GM18502 (cell line): Measurements from ENCODE around the gene ADIPOR2.
A peak's percentile ranks its signal among the peaks of the same experiment; 100 is the strongest.

Experiments used
- ATAC-seq: cut with Tn5 transposase; IDR thresholded peaks from one replicate; pipeline ENCODE4 v1.9.1; 2021; ENCODE audit warnings: mild to moderate bottlenecking; ENCODE audit not compliant: unreplicated experiment, poor library complexity

ADIPOR2 gene

GRCh38 chr12:1767407-1768090 is 76.7 kb downstream of the ADIPOR2 start:
- no peak for ATAC-seq

DNA sequence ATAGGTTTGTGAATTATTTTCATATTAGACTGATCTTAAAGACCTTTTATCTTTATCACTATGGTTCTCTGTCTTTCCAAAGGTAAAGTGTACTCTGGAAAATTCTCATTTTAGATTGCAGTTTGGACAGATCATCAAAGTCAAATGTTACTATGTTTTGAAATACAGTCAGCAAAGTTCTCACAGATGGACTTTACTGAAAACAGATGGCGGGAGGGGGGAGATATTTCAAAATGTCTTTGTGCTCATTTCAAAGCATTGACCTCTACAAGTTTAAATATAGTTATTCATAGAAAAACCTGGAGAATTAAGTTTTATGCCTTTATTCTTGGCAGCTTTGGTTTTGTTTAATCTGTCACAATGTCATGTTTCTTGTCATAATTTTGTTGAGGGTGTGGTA is 77.7 kb downstream of the ADIPOR2 start:
- no peak for ATAC-seq

DNA sequence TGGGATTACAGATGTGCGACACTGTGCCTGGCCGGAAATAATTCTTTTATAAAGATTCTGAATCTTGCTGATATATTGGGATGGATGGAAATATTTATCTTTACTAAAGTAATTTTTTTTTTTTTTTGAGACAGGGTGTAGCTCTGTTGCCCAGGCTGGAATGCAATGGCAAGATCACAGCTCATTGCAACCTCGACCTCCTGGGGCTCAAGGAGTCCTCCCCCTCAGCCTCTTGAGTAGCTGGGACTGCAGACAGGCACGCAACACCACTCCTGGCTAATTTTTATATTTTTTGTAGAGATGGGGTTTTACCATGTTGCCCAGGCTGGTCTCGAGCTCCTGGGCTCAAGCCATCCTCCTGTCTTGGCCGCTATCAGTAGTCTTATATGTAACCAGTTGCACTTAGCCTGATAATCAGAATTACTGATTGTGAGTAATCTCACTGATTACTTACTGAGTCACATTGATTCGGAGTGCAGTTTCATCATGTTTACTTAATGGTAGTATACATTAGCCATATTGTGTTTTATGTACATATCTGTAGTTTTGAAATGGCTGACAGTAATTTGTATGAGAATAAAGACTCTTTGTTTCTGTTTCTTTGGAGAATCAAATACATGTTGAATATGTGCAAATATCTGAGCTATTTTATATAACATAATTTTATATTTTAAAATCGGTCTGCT is 79.1 kb downstream of the ADIPOR2 start:
- no peak for ATAC-seq

- ATAC-seq, result no peak
These were observed 83.2 kb downstream of the ADIPOR2 start for GRCh38 chr12:1773937-1774655.

DNA sequence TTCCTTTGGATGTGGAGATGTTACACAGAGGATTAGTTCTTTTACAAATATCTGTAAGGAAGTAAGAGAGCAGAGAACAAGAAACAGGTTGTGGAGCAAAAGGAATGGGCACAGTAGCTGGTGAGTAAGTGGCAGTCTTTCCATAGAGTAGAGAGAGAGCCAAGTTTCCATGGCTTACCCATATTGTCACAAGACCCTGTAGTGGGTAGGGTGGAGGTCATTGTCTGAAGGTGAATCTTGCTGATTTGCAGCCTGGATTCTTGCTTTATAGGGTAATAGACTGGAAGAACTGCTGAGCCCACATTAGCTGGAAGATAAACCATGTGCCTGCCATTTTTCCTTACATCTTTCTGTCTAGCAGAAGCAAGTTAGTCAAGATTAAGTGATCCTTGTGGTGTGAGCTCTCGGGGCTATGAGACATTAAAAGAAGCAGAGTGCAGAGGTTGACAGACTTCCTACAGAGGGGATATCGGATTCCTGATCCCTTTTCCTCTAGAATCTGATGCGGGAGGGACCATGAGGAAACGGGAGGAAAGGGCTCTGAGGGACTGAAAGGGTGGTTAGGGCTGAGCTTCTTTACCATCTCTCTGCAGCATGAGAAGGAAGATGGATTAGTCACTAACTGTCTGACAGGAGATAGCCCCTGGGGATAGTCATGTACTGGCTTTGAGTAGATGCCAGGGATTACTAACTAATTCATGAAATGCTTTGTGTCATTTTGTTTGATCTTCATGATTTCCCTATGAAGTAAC is 85.5 kb downstream of the ADIPOR2 start:
- no peak for ATAC-seq

DNA sequence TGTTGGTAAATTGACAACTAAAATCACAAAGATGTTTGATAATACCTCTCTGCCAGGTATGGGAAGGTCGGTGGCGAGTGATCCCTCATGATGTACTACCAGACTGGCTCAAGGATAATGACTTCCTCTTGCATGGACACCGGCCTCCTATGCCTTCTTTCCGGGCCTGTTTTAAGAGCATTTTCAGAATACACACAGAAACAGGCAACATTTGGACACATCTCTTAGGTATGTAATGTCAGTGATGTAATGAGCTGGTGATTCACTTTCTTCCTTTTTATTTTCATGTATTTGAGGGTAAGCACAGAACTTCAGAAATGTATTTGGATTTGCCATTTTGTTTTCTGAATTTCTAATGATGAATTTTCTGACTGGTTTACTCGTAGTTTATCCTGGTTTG is 86.9 kb downstream of the ADIPOR2 start:
- no peak for ATAC-seq

DNA sequence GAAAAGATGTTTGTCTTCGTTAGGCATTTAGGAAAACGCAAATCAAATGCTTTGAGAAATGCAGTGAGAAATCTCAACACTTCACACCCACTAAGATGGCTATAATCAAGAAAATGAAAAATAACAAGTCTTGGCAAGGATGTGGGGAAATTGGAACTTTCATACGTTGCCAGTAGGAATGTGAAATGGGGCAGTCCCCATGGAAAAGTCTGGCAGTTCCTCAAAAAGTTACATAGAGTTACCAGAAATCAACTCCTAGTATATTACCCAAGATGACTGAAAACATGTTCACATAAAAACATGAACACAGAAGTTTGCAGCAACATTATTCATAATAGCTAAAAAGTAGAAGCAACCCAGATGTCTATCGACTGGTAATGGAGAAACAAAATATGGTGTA is 88.0 kb downstream of the ADIPOR2 start:
- no peak for ATAC-seq

DNA sequence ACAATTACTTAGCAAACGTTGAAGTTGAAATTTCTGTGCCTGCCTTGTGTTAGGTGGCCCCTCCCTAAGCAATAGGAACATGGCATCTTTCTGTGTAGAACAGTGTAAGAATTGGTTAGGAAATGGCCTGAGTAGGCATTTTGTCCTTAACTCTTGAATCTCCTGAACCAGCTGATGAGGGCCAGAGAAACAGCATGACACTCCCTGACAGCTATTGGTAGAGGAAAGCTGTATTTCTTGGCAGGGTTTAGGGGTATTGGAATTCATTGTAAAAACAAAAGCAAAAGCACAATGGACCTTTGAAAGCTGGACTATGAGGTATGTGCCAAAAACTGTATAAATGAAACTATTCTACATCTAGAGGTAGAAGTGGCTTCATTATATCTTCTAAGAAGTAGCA is 88.9 kb downstream of the ADIPOR2 start:
- no peak for ATAC-seq

DNA sequence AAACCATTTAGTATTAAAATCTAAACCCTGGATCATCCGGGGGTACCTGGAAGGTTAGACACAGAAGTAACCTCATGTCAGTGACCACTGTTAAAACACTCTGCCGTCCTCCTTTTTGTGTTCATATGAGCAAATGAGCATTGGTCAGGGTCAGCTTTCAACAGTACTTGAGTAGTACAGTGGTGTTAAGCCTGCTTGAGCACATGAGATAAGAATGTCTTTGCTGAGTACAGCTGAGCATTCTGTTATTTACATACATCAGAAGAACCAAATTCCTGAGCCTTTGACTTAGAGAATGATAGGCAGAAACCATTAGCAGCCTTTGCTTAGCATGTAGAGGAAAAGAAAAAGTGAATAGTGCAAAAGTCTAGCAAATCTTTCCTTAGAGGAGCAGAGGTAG is 90.9 kb downstream of the ADIPOR2 start:
- no peak for ATAC-seq

- ATAC-seq, result no peak
These were observed 91.3 kb downstream of the ADIPOR2 start for GRCh38 chr12:1782215-1782614.

DNA sequence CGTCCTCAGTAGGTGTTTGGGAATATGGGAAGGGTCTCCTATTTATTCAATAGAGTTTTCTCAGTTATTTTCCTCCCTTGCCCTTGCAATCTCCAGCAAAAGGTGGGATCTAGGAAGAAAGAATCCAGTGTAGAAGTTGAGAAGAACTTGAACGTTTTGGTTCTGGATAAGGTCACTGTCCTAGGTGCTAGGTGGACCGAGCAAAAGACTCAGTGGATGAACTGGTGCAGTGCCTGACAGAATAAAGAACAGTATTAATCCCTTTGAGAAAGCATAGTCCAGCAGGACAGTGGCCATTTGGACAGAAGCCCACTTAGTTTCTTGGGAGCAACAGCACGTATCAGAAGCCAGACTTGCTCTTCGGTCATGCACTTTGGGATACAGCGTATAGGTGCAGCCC is 96.8 kb downstream of the ADIPOR2 start:
- no peak for ATAC-seq

DNA sequence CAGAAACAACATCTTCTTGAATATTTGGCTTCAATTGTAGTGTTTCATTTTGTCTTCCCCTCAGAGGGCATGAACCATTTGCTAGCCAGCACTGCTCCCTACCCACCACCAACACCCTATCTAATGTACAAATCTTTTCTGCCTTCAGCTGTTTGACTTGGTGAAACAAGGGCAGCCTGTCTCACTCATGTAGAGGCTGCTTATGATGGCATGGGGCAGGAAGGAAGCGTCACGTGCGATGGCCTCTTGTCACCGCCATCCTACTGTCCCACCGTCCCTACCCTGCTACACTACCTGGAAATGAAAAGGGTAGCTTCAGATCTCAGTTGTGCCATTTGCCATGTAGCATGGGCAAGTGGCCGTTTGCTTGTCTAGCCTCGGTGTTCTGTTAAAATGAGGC is 99.6 kb downstream of the ADIPOR2 start:
- no peak for ATAC-seq

GRCh38 chr12:1791104-1791841 is 100.4 kb downstream of the ADIPOR2 start:
- ATAC-seq, result no peak

GRCh38 chr12:1792406-1792805 is 101.5 kb downstream of the ADIPOR2 start:
- no peak for ATAC-seq

GRCh38 chr12:1793426-1794210 is 102.7 kb downstream of the ADIPOR2 start:
- no peak for ATAC-seq

GRCh38 chr12:1794440-1795090 is 103.7 kb downstream of the ADIPOR2 start:
- ATAC-seq, result no peak

GRCh38 chr12:1795221-1795784 is 104.4 kb downstream of the ADIPOR2 start:
- ATAC-seq, result no peak

DNA sequence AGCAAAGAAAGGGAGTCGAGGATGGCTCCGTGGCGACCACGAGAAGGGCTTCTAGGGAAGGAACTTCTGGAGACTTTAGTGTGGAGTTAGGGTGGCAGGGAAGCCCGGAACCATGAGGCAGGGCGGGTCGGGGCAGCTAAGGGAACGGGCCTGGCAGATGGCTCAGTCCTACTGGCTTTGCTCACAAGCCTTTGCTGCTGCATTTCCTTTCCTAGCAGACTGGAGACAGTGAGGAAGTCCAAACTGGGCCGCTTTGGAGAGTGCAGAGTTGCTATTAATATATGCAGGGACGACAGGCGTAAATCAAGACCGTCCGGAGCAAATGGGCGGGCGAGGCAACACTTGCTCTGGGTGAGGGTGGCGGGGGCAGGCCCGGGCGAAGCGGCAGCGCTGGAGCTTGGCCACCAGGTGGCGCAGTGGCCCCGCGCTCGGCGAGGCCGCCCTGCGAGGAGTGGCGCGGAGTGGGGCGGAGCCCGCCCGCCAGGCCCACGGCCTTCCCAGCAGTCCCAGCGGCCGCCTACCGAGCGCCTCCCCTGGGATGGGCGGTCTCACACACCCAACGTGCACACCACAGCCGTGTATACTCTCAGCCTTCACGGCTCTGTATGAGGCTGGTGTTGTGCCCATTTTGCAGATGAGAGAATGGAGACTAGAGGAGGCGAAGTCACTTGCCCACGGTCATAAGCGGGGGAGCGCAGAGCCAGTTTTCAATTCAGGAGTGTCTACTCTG is 105.1 kb downstream of the ADIPOR2 start:
- peak; percentile 90 for ATAC-seq
